SU-DHL-6 (cell line): Measurements from ENCODE around the gene ZNF69.
"Not testable (repeated sequence)": the region's sequence is repeated elsewhere in the genome, so short reads cannot be mapped to it uniquely, and the experiment has no call there.

Experiments
- H2AFZ ChIP-seq: fragments of 200-600 bp; sonication (generic); 2 replicates; pipeline ENCODE4 v1.6.1; 2014; ENCODE audit warnings: low read depth, mild to moderate bottlenecking, moderate library complexity, mixed read lengths, antibody characterized with exemption, low read length; ENCODE audit not compliant: severe bottlenecking
- H3F3A ChIP-seq: fragments of 200-600 bp; shearing (Covaris generic); 2 replicates; pipeline ENCODE4 v1.6.0; 2016; ENCODE audit warnings: antibody characterized with exemption, mild to moderate bottlenecking; ENCODE audit not compliant: insufficient read depth
- H3K27ac ChIP-seq: fragments of 200-600 bp; sonication (generic); 2 replicates; pipeline ENCODE4 v1.5.1; 2016; ENCODE audit warnings: low read depth, mild to moderate bottlenecking, low read length, moderate library complexity, mixed read lengths
- H3K27me3 ChIP-seq: fragments of 200-600 bp; sonication (generic), shearing (Covaris generic); 2 replicates; pipeline ENCODE4 v1.6.0; 2014; ENCODE audit warnings: mild to moderate bottlenecking, low read length
- H3K36me3 ChIP-seq: fragments of 200-600 bp; sonication (generic); 2 replicates; pipeline ENCODE4 v1.6.1; 2014; ENCODE audit warnings: mild to moderate bottlenecking, low read length, mixed read lengths
- H3K4me2 ChIP-seq: fragments of 300-600, 200-600 bp; shearing (Covaris generic), sonication (generic); 2 replicates; pipeline ENCODE4 v1.6.0; 2014; ENCODE audit warnings: low read length, low read depth, mild to moderate bottlenecking; ENCODE audit not compliant: poor library complexity, severe bottlenecking
- H3K4me3 ChIP-seq: fragments of 200-600 bp; sonication (generic); 2 replicates; pipeline ENCODE4 v1.5.1; 2014; ENCODE audit warnings: antibody characterized with exemption, low read length, mild to moderate bottlenecking, mixed read lengths; ENCODE audit not compliant: insufficient read depth, poor library complexity, severe bottlenecking
- H3K79me2 ChIP-seq: fragments of 200-600 bp; sonication (generic); 2 replicates; pipeline ENCODE4 v1.6.1; 2014; ENCODE audit warnings: mild to moderate bottlenecking, low read length, moderate library complexity; ENCODE audit not compliant: insufficient read depth
- H3K9ac ChIP-seq: fragments of 200-600 bp; sonication (generic); 2 replicates; pipeline ENCODE4 v1.7.0; 2014; ENCODE audit warnings: mild to moderate bottlenecking, low read length
- H3K9me2 ChIP-seq: fragments of 200-600 bp; sonication (generic); replicated peaks from 2 replicates; pipeline ENCODE4 v1.6.1; 2014; ENCODE audit warnings: low read length; ENCODE audit not compliant: insufficient read depth
- H3K9me3 ChIP-seq: fragments of 200-600 bp; sonication (generic); 2 replicates; pipeline ENCODE4 v1.6.1; 2014; ENCODE audit warnings: low read length, mixed read lengths; ENCODE audit not compliant: insufficient read depth
- H4K20me1 ChIP-seq: fragments of 200-600 bp; sonication (generic); 2 replicates; pipeline ENCODE4 v1.6.1; 2014; ENCODE audit warnings: low read depth, mild to moderate bottlenecking, antibody characterized with exemption, low read length, moderate library complexity, mixed read lengths
- EZH2phosphoT487 ChIP-seq: fragments of 200-600 bp; sonication (generic), shearing (Covaris generic); conservative IDR thresholded peaks from 2 replicates; pipeline ENCODE4 v1.6.1; 2018; ENCODE audit warnings: mild to moderate bottlenecking, antibody characterized with exemption, low read length, moderate library complexity, mixed read lengths
- TF ChIP-seq, protein P1 (sequence below): fragments of 200-600 bp; sonication (generic); IDR thresholded peaks from one replicate; pipeline ENCODE4 v1.5.1; 2017; ENCODE audit warnings: antibody characterized with exemption, mild to moderate bottlenecking, low read length, moderate library complexity; ENCODE audit not compliant: insufficient read depth, poor library complexity, severe bottlenecking

The ZNF69 gene

DNA sequence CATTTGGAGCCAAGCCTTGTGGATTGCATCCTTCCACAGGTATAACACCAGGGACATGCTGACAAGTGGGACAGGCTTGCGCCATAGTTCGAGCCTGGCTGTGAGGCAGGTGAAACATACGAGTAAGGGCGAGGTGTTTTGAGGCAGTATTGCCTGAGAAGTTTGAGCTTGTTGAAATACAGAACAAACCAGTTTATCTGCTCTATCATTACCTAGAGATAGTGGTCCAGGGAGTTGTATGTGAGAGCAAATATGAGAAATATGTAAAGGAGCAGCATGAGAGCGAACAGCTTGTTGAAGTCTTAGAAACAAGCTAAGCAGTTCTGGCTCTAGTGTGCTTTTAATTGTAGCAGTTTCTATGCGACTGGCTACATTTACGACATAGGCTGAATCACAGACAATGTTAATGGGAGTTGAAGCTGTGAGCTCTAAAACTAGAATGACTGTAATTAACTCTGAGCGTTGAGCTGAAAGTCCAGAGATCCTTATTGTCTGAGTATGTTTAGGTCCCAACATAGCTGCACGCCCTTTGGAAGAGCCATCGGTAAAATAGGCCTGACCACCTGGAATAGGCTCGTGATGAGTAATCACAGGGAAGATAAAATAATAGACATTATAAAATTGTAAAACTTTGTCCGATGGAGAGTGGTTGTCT is 30.9 kb upstream of the ZNF69 start:
- no peaks in the 10 kb centered on the region for H3K9me2 ChIP-seq
- H3K9me3 ChIP-seq: no peaks in the 10 kb centered on the region
- H3K9ac ChIP-seq: no peak overlapping the region
- H3K27ac ChIP-seq: no peak overlapping the region
- H2AFZ ChIP-seq: no peak overlapping the region
- H3K4me3 ChIP-seq: no peak overlapping the region
- peaks cover 6% of the 10 kb centered on the region; the same call in 1 of the 2 replicates for H3K36me3 ChIP-seq
- no peak overlapping the region for H3K4me2 ChIP-seq
- no peaks in the 10 kb centered on the region for H4K20me1 ChIP-seq
- no peaks in the 10 kb centered on the region for H3K27me3 ChIP-seq
- TF ChIP-seq EZH2phosphoT487: no peak
- TF ChIP-seq, protein P1, sequence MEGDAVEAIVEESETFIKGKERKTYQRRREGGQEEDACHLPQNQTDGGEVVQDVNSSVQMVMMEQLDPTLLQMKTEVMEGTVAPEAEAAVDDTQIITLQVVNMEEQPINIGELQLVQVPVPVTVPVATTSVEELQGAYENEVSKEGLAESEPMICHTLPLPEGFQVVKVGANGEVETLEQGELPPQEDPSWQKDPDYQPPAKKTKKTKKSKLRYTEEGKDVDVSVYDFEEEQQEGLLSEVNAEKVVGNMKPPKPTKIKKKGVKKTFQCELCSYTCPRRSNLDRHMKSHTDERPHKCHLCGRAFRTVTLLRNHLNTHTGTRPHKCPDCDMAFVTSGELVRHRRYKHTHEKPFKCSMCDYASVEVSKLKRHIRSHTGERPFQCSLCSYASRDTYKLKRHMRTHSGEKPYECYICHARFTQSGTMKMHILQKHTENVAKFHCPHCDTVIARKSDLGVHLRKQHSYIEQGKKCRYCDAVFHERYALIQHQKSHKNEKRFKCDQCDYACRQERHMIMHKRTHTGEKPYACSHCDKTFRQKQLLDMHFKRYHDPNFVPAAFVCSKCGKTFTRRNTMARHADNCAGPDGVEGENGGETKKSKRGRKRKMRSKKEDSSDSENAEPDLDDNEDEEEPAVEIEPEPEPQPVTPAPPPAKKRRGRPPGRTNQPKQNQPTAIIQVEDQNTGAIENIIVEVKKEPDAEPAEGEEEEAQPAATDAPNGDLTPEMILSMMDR: no peak
- H3K79me2 ChIP-seq: peaks cover 55% of the 10 kb centered on the region
- no peaks in the 10 kb centered on the region for H3F3A ChIP-seq

DNA sequence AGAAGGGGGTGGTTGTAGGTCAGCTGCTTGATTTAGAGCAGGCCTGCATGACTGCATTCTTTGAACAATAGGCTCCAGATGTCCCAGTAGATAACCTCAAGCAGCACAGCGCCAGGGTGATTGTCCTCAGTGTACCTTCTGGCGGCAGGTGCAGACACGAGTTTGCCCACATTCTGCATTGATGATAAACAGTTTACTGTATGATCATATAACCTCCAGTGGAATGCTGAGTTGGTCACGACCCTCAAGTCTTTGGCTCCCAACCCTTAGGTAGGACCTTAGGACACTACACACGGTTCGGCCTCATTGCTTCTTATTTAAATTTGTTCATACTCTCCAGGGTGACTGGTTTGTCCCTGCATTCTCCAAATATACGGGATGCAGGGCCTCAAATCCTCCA is 26.9 kb upstream of the ZNF69 start:
- Histone ChIP-seq H3K9ac (no peak overlapping the region), H2AFZ (no peak overlapping the region), H3K27ac (no peak overlapping the region), H3F3A (no peaks in the 10 kb centered on the region), H3K4me3 (no peak overlapping the region), H3K36me3 (peaks cover 11% of the 10 kb centered on the region; the same call in 1 of the 2 replicates), H3K27me3 (no peaks in the 10 kb centered on the region), H3K9me2 (no peaks in the 10 kb centered on the region), H3K9me3 (peaks cover 18% of the 10 kb centered on the region; the same call in 1 of the 2 replicates), H3K79me2 (peaks cover 40% of the 10 kb centered on the region), H4K20me1 (no peaks in the 10 kb centered on the region), H3K4me2 (no peak overlapping the region)
- TF ChIP-seq EZH2phosphoT487: no peak
- TF ChIP-seq, protein P1: no peak

DNA sequence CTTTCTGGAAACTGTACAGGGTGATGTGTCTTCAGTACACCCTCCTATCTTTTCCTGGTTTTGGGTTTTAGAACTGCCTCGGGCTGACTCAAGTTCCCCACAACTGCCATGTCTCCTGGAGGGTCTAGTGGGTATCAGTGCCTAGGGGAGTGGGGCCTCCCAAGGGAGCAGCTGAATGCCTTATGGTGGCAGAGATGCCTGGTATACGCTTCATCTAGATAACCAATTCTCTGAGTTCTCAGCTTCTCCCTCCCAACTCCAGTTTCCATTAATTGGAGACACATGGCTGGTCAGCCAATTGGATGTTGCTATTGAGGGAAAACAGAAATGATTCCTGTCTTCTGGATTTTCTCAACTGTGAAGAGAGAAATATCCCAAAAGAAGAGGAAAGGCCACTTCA is 26.3 kb upstream of the ZNF69 start:
- Histone ChIP-seq H3K4me2 (no peak overlapping the region), H3K27ac (no peak overlapping the region), H3K4me3 (no peak overlapping the region), H3K9me2 (no peaks in the 10 kb centered on the region), H3K79me2 (peaks cover 37% of the 10 kb centered on the region), H3K9ac (no peak overlapping the region), H4K20me1 (no peaks in the 10 kb centered on the region), H3K36me3 (peaks cover 15% of the 10 kb centered on the region), H3K27me3 (no peaks in the 10 kb centered on the region), H3K9me3 (peaks cover 22% of the 10 kb centered on the region; the same call in 1 of the 2 replicates), H3F3A (no peaks in the 10 kb centered on the region), H2AFZ (no peak overlapping the region)
- TF ChIP-seq, protein P1: no peak
- no peak for TF ChIP-seq EZH2phosphoT487

DNA sequence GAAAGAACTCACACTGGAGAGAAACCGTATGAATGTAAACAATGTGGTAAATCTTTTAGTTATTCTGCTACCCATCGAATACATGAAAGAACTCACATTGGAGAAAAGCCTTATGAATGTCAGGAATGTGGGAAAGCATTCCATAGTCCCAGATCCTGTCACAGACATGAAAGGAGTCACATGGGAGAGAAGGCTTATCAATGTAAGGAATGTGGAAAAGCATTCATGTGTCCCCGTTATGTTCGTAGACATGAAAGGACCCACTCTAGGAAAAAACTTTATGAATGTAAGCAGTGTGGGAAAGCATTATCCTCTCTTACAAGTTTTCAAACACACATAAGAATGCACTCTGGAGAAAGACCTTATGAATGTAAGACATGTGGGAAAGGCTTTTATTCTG is 19.8 kb upstream of the ZNF69 start:
- not testable (repeated sequence) for H3K9ac ChIP-seq, H3K4me3 ChIP-seq, H3K27ac ChIP-seq, H4K20me1 ChIP-seq, H3K9me2 ChIP-seq, H3K4me2 ChIP-seq, H3K27me3 ChIP-seq, H2AFZ ChIP-seq, H3F3A ChIP-seq
- Histone ChIP-seq H3K36me3 (peaks cover 47% of the 10 kb centered on the region), H3K9me3 (peaks cover 53% of the 10 kb centered on the region; the same call in 1 of the 2 replicates), H3K79me2 (peaks cover 11% of the 10 kb centered on the region; the same call in 1 of the 2 replicates)
